HepG2 (cell line): ENCODE measurements around the gene RAB40A. TPM values are rescaled to one million over a fixed set of nuclear protein-coding genes. Genes with fewer than 3 reads are reported as not detected.

Experiments used
- ATAC-seq: fragments of 200-7000 bp; cut with Tn5 transposase; 3 replicates; pipeline ENCODE4 v1.9.1; 2020; ENCODE audit warnings: mild to moderate bottlenecking, moderate library complexity
- BruUV-seq: library from RNA; stranded (reverse); fragments of 400-500 nt; replicated peaks from 2 replicates; lab custom pipeline; 2021; lab: Mats Ljungman, UMichigan
- CTCF ChIA-PET: fragments of 300-600 bp; formaldehyde crosslinking; extraction: SDS; loops from one replicate; lab custom pipeline; 2021; ENCODE audit warnings: low total read pairs, inconsistent platforms, low intra/inter-chr PET ratio; lab: Yijun Ruan, JAX
- POLR2A ChIA-PET: fragments of 350-600 bp; sonication (Branson Sonifier 250); formaldehyde crosslinking; loops from one replicate; lab custom pipeline; 2020; ENCODE audit warnings: antibody characterized with exemption, inconsistent platforms; lab: Yijun Ruan, JAX
- DNase-seq: peaks from one replicate; pipeline ENCODE4 v3.0.0-alpha.2; 2015; ENCODE audit warnings: low spot score
- FAIRE-seq: peaks from 3 replicates; lab custom pipeline; 2011; peaks lifted over from hg19 to GRCh38; lab: Jason Lieb, UNC
- H2AFZ ChIP-seq: one replicate; pipeline ENCODE4 v1.6.1; 2011; ENCODE audit warnings: low read length, inconsistent platforms
- H3K27ac ChIP-seq: fragments of 300-600 bp; 3 replicates; pipeline ENCODE4 v1.8.0; 2011; ENCODE audit warnings: mixed run types, mild to moderate bottlenecking, mixed read lengths, low read length, inconsistent platforms; ENCODE audit not compliant: insufficient read depth; ENCODE audit errors: extremely low read length
- H3K27me3 ChIP-seq, 2 experiments: fragments of 200-600 bp in 1 of 2; 2 replicates in 1 of 2; 3 replicates in 1 of 2; pipeline versions ENCODE4 v1.6.0 to v1.8.0; 2011; ENCODE audit warnings: low read length in 2 of 2, mild to moderate bottlenecking in 2 of 2, moderate library complexity in 2 of 2, inconsistent platforms in 1 of 2; ENCODE audit not compliant: insufficient read depth in 2 of 2, control insufficient read depth in 1 of 2
- H3K36me3 ChIP-seq, 2 experiments: fragments of 200-600 bp in 1 of 2; replicated peaks in 1 of 2; 2 replicates in 1 of 2; 3 replicates in 1 of 2; pipeline versions ENCODE4 v1.5.1 to v1.8.0; 2011; ENCODE audit warnings: low read length in 2 of 2, inconsistent platforms in 1 of 2; ENCODE audit not compliant: insufficient read depth in 2 of 2, control insufficient read depth in 1 of 2
- H3K4me1 ChIP-seq: 2 replicates; pipeline ENCODE4 v1.5.1; 2012; ENCODE audit warnings: low read length, inconsistent platforms; ENCODE audit not compliant: insufficient read depth
- H3K4me2 ChIP-seq: 2 replicates; pipeline ENCODE4 v1.6.0; 2011; ENCODE audit warnings: low read depth, low read length, inconsistent platforms
- H3K4me3 ChIP-seq, 3 experiments: fragments of 200-600 bp in 1 of 3; sonication (generic), shearing (Covaris generic) in 1 of 3; replicated peaks in 1 of 3; 2 replicates each; pipeline ENCODE4 v1.5.1; 2011 to 2016; ENCODE audit warnings: low read length in 3 of 3, inconsistent platforms in 2 of 3, low read depth in 2 of 3, mild to moderate bottlenecking in 2 of 3, control low read depth in 1 of 3, mixed read lengths in 1 of 3; ENCODE audit not compliant: insufficient read depth in 1 of 3
- H3K79me2 ChIP-seq: one replicate; pipeline ENCODE4 v1.6.1; 2011; ENCODE audit warnings: low read length, inconsistent platforms; ENCODE audit not compliant: insufficient read depth
- H3K9ac ChIP-seq: 2 replicates; pipeline ENCODE4 v1.6.0; 2011; ENCODE audit warnings: mild to moderate bottlenecking, low read depth, low read length, inconsistent platforms; ENCODE audit not compliant: insufficient read depth
- H3K9me3 ChIP-seq: 2 replicates; pipeline ENCODE4 v1.5.1; 2012; ENCODE audit warnings: mild to moderate bottlenecking, low read length
- H4K20me1 ChIP-seq: 2 replicates; pipeline ENCODE4 v1.6.0; 2011; ENCODE audit warnings: inconsistent platforms, mild to moderate bottlenecking, low read length, moderate library complexity; ENCODE audit not compliant: insufficient read depth
- ESRRA ChIP-seq: sonication (generic); formaldehyde crosslinking; IDR thresholded peaks from 2 replicates; pipeline ENCODE4 v1.5.1; 2020; ENCODE audit warnings: mild to moderate bottlenecking, low read depth, missing genetic modification reagents
- GZF1 ChIP-seq: sonication (generic); formaldehyde crosslinking; IDR thresholded peaks from 2 replicates; pipeline ENCODE4 v1.5.1; 2020; ENCODE audit warnings: mild to moderate bottlenecking, missing genetic modification reagents
- SOX6 ChIP-seq, 2 experiments: fragments of 450-650 bp in 1 of 2; sonication (generic) in 1 of 2; formaldehyde crosslinking in 1 of 2; IDR thresholded peaks; 2 replicates each; pipeline versions ENCODE4 v1.4.0 to v1.6.1; 2017 to 2020; ENCODE audit warnings: antibody characterized with exemption in 1 of 2, mild to moderate bottlenecking in 1 of 2, missing genetic modification reagents in 1 of 2
- ZBTB42 ChIP-seq: sonication (generic); formaldehyde crosslinking; IDR thresholded peaks from 2 replicates; pipeline ENCODE4 v1.5.0; 2020; ENCODE audit warnings: mild to moderate bottlenecking, missing genetic modification reagents
- ZFP36 ChIP-seq: fragments of 150-350 bp; IDR thresholded peaks from 2 replicates; pipeline ENCODE4 v1.6.1; 2018; ENCODE audit warnings: borderline replicate concordance, low read length, low read depth; ENCODE audit not compliant: partially characterized antibody
- ZNF143 ChIP-seq: sonication (generic); formaldehyde crosslinking; IDR thresholded peaks from 2 replicates; pipeline ENCODE4 v1.4.0; 2020; ENCODE audit warnings: missing genetic modification reagents
- ZNF224 ChIP-seq: sonication (generic); formaldehyde crosslinking; IDR thresholded peaks from 2 replicates; pipeline ENCODE4 v1.5.0; 2020; ENCODE audit warnings: mild to moderate bottlenecking, missing genetic modification reagents
- WGBS: methylation state at CpG from one replicate; pipeline ENCODE4 v1.1.6; 2017; ENCODE audit warnings: low lambda C conversion rate; 5-methylcytosine and 5-hydroxymethylcytosine counted together
- in situ Hi-C: cut with HindIII; loops from 2 replicates; pipeline ENCODE4 v1.10.0; 2017; ENCODE audit warnings: low pct_unique_long_range_greater_than_20kb; ENCODE audit not compliant: extremely low pct_ligation_motif_present
- intact Hi-C: fragments of 100-400 bp; cut with micrococcal nuclease; formaldehyde crosslinking; loops from one replicate; pipeline ENCODE4 v1.10.0; 2022; ENCODE audit not compliant: unreplicated experiment
- polyA plus RNA-seq, 8 experiments: library from polyadenylated mRNA; depleted of rRNA in 3 of 8; stranded (reverse) in 7 of 8; unstranded in 1 of 8; fragments of >200 nt; fragmentation: Illumina TruSeq in 4 of 8; extraction: Trizol in 4 of 8; gene quantifications; 2 replicates each; pipeline versions ENCODE4 v1.2.1 to v1.2.3, GENCODE V29; 2011 to 2016; ENCODE audit warnings: low read depth in 4 of 8, missing spikeins in 1 of 8, mixed read lengths in 1 of 8; ENCODE audit not compliant: insufficient read depth in 1 of 8
- total RNA-seq, 5 experiments: library from RNA; depleted of rRNA; stranded (reverse); fragments of >200 nt; fragmentation: Illumina TruSeq; extraction: Trizol; gene quantifications; 2 replicates each; pipeline ENCODE4 v1.2.3, GENCODE V29; 2016; ENCODE audit warnings: low read depth in 1 of 5
- TF ChIP-seq, protein P1 (sequence below): sonication (generic); formaldehyde crosslinking; IDR thresholded peaks from 2 replicates; pipeline ENCODE4 v1.8.0; 2022; ENCODE audit warnings: mild to moderate bottlenecking, missing genetic modification reagents; ENCODE audit not compliant: insufficient replicate concordance
- TF ChIP-seq, protein P2 (sequence below): sonication (generic); formaldehyde crosslinking; IDR thresholded peaks from 2 replicates; pipeline ENCODE4 v1.5.1; 2020; ENCODE audit warnings: mild to moderate bottlenecking, missing genetic modification reagents, borderline replicate concordance

The RAB40A gene
- total and polyA plus RNA-seq, 2 of the 13 experiments (the other 11 are each of a cell fraction or from before 2014, with no cell fraction given), result 0.11 TPM; not detected in 1

DNA sequence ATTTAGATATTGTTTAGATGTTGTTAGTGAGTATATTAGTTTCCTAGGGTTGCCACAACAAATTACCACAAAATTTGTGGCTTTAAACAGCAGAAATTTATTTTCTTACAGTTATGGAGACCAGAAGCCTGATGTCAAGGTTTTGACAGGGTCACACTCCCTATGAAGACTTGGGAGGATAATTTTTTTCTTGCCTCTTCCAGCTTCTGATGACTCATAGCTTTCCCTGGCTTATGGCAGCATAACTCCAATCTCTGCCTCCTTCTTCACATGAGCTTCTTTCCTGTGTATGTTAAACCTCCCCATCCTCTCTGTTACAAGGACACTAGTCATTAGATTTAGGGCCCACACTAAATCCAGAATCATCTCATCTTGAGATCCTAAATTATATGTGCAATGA lies 20.9 kb upstream of the RAB40A start:
- intact Hi-C loops, result no loop called here
- no peaks in the 10 kb centered on the region for H3K79me2 ChIP-seq
- in situ Hi-C loops, result loop anchor here (25.0 kb wide), 2 partner anchors 272 to 572 kb away; partner anchors contain the start of gene ZCCHC18
- H3K9ac ChIP-seq, result no peak overlapping the region
- H3K4me1 ChIP-seq, result no peaks in the 10 kb centered on the region
- ChIA-PET CTCF (no interaction called here), POLR2A (no interaction called here)
- H3K4me3 ChIP-seq, result no peak overlapping the region
- H2AFZ ChIP-seq, result no peak overlapping the region
- no peak overlapping the region for H3K4me2 ChIP-seq
- H4K20me1 ChIP-seq, result no peaks in the 10 kb centered on the region
- no peaks in the 10 kb centered on the region for H3K27me3 ChIP-seq
- FAIRE-seq (no peak), ATAC-seq (no peak), DNase-seq (no peak)
- no TSS peak for BruUV-seq
- TF ChIP-seq ZNF224, result no peak
- H3K27ac ChIP-seq, result no peak overlapping the region
- no peaks in the 10 kb centered on the region for H3K36me3 ChIP-seq
- no peaks in the 10 kb centered on the region for H3K9me3 ChIP-seq

DNA sequence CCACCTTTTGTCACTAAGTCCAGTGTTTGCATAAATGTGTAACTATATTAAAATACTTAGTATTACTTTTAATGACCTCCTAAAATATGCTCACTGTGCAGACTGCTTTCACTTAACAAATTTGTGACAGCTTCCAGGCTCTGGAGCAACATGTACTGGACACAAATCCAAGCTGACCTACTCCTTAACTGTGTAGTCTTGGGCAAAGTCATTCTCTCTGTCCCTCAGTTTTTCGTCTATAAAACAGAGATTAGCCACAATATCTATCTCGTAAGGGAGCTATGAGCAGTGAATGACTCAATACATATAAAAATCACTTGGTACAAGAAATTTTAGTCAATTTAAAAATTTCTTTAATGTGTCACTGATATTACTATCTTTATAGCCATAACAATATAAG lies 20.4 kb upstream of the RAB40A start:
- WGBS, result 45% methylated on average over 2 of the region's 2 CpGs
- in situ Hi-C loops, result loop anchor here (25.0 kb wide), 2 partner anchors 273 to 573 kb away; partner anchors contain the start of gene ZCCHC18
- ATAC-seq (no peak), FAIRE-seq (no peak), DNase-seq (no peak)
- BruUV-seq, result no TSS peak
- H2AFZ ChIP-seq, result no peak overlapping the region
- H3K4me1 ChIP-seq, result no peaks in the 10 kb centered on the region
- POLR2A ChIA-PET, result no interaction called here
- H3K9me3 ChIP-seq, result no peaks in the 10 kb centered on the region
- H4K20me1 ChIP-seq, result no peaks in the 10 kb centered on the region
- no peak overlapping the region for H3K9ac ChIP-seq
- H3K4me3 ChIP-seq, result no peak overlapping the region
- CTCF ChIA-PET, result no interaction called here
- H3K79me2 ChIP-seq, result no peaks in the 10 kb centered on the region
- no peaks in the 10 kb centered on the region for H3K27me3 ChIP-seq
- H3K27ac ChIP-seq, result no peak overlapping the region
- H3K36me3 ChIP-seq, result no peaks in the 10 kb centered on the region
- H3K4me2 ChIP-seq, result no peak overlapping the region
- intact Hi-C loops, result no loop called here
- TF ChIP-seq ZNF143 (CRISPR knock-in tag) (no peak), ZBTB42 (no peak), GZF1 (CRISPR knock-in tag) (no peak), SOX6 (IDR thresholded peaks at IDR 0.05) (no peak), SOX6 (CRISPR knock-in tag; IDR thresholded peaks at IDR 0.05) (no peak), ESRRA (CRISPR knock-in tag) (no peak), ZFP36 (no peak)
- TF ChIP-seq, protein P1, sequence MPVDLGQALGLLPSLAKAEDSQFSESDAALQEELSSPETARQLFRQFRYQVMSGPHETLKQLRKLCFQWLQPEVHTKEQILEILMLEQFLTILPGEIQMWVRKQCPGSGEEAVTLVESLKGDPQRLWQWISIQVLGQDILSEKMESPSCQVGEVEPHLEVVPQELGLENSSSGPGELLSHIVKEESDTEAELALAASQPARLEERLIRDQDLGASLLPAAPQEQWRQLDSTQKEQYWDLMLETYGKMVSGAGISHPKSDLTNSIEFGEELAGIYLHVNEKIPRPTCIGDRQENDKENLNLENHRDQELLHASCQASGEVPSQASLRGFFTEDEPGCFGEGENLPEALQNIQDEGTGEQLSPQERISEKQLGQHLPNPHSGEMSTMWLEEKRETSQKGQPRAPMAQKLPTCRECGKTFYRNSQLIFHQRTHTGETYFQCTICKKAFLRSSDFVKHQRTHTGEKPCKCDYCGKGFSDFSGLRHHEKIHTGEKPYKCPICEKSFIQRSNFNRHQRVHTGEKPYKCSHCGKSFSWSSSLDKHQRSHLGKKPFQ (CRISPR knock-in tag), result no peak
- TF ChIP-seq, protein P2, sequence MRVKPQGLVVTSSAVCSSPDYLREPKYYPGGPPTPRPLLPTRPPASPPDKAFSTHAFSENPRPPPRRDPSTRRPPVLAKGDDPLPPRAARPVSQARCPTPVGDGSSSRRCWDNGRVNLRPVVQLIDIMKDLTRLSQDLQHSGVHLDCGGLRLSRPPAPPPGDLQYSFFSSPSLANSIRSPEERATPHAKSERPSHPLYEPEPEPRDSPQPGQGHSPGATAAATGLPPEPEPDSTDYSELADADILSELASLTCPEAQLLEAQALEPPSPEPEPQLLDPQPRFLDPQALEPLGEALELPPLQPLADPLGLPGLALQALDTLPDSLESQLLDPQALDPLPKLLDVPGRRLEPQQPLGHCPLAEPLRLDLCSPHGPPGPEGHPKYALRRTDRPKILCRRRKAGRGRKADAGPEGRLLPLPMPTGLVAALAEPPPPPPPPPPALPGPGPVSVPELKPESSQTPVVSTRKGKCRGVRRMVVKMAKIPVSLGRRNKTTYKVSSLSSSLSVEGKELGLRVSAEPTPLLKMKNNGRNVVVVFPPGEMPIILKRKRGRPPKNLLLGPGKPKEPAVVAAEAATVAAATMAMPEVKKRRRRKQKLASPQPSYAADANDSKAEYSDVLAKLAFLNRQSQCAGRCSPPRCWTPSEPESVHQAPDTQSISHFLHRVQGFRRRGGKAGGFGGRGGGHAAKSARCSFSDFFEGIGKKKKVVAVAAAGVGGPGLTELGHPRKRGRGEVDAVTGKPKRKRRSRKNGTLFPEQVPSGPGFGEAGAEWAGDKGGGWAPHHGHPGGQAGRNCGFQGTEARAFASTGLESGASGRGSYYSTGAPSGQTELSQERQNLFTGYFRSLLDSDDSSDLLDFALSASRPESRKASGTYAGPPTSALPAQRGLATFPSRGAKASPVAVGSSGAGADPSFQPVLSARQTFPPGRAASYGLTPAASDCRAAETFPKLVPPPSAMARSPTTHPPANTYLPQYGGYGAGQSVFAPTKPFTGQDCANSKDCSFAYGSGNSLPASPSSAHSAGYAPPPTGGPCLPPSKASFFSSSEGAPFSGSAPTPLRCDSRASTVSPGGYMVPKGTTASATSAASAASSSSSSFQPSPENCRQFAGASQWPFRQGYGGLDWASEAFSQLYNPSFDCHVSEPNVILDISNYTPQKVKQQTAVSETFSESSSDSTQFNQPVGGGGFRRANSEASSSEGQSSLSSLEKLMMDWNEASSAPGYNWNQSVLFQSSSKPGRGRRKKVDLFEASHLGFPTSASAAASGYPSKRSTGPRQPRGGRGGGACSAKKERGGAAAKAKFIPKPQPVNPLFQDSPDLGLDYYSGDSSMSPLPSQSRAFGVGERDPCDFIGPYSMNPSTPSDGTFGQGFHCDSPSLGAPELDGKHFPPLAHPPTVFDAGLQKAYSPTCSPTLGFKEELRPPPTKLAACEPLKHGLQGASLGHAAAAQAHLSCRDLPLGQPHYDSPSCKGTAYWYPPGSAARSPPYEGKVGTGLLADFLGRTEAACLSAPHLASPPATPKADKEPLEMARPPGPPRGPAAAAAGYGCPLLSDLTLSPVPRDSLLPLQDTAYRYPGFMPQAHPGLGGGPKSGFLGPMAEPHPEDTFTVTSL (CRISPR knock-in tag), result no peak
